ENCODE results near the gene CAMK1D.

Gene CAMK1D

GRCh38 chr10:12500381-12501303 lies 151.3 kb downstream of the CAMK1D start:
- no peak for TF ChIP-seq ZNF274 (IDR thresholded peaks at IDR 0.05; ENCODE audit: low read depth, low read length)
- no peak overlapping the region for H3K4me3 ChIP-seq (ENCODE audit: low read length)

- no peak overlapping the region for H3K4me3 ChIP-seq (ENCODE audit: low read length)
Measured at GRCh38 chr10:12501324-12501723, 152.0 kb downstream of the CAMK1D start.

DNA sequence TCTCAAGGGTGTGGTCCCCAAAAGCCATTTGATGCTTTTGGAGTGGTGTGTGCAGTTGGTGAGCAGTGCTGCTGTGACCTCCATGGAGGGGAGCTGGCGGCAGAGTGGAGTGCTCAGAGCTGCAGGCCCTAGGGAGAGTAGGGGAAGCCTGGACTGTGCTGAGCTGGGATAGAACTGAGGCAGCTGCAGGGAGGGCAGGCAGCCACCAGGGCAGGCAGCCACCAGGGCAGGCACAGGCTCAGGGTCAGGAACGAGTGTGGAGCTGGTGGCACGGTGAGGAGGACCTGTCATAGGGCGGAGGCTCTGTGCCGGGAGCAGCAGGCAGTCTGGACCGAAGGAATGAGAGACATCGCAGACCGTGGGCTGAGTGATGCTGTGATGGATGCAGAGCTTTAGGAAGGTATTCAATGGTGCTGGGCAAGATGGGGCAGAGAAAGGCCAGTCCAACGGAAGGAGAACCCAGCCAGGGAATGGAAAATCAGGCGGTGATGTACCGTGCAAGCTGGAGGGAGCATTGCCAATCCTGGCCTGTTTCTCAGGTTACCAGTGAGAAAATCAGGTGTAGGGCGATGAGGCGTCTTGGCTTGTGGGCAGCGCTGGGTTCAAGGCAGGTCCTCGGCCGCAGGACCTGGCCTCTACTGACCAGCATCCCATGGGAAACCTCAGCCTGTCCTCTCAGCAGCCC lies 152.6 kb downstream of the CAMK1D start:
- TF ChIP-seq ZNF274 (IDR thresholded peaks at IDR 0.05; ENCODE audit: low read depth, low read length), result no peak
- no peak overlapping the region for H3K4me3 ChIP-seq (ENCODE audit: low read length)

More at GRCh38 chr10:12501324-12501723, 152.0 kb downstream of the CAMK1D start:
- TF ChIP-seq ZNF274 (IDR thresholded peaks at IDR 0.05; ENCODE audit: low read depth, low read length), result no peak

- no peak overlapping the region for H3K4me3 ChIP-seq (ENCODE audit: low read length)
- no peak for TF ChIP-seq ZNF274 (IDR thresholded peaks at IDR 0.05; ENCODE audit: low read depth, low read length)
Measured at GRCh38 chr10:12502526-12503274, 153.4 kb downstream of the CAMK1D start.

GRCh38 chr10:12503311-12503710 lies 154.0 kb downstream of the CAMK1D start:
- H3K4me3 ChIP-seq (ENCODE audit: low read length), result no peak overlapping the region
- TF ChIP-seq ZNF274 (IDR thresholded peaks at IDR 0.05; ENCODE audit: low read depth, low read length), result no peak

DNA sequence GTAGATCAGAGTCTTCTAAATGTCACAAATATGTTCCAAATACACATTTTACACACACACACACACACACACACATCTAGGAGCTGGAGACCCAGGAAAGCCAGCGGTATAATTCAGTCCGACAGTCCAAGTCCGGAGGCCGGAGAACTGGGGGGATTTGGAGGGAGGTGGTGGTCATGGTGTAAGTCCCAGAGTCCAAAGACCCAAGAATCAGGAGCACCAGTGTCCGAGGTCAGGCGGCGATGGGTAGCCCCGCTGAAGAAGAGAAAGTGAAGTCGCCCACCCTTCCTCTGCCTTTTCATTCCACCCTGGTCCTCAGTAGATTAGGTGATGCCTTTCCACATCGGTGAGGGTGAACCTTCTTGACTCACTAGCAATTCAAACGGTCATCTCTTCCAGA lies 154.8 kb downstream of the CAMK1D start:
- no peak for TF ChIP-seq ZNF274 (IDR thresholded peaks at IDR 0.05; ENCODE audit: low read depth, low read length)
- no peak overlapping the region for H3K4me3 ChIP-seq (ENCODE audit: low read length)

- TF ChIP-seq ZNF274 (IDR thresholded peaks at IDR 0.05; ENCODE audit: low read depth, low read length), result no peak
- H3K4me3 ChIP-seq (ENCODE audit: low read length), result no peak overlapping the region
Measured at GRCh38 chr10:12504628-12505027, 155.3 kb downstream of the CAMK1D start.

- H3K4me3 ChIP-seq (ENCODE audit: low read length), result no peak overlapping the region
- no peak for TF ChIP-seq ZNF274 (IDR thresholded peaks at IDR 0.05; ENCODE audit: low read depth, low read length)
Measured at GRCh38 chr10:12505683-12506082, 156.3 kb downstream of the CAMK1D start.

DNA sequence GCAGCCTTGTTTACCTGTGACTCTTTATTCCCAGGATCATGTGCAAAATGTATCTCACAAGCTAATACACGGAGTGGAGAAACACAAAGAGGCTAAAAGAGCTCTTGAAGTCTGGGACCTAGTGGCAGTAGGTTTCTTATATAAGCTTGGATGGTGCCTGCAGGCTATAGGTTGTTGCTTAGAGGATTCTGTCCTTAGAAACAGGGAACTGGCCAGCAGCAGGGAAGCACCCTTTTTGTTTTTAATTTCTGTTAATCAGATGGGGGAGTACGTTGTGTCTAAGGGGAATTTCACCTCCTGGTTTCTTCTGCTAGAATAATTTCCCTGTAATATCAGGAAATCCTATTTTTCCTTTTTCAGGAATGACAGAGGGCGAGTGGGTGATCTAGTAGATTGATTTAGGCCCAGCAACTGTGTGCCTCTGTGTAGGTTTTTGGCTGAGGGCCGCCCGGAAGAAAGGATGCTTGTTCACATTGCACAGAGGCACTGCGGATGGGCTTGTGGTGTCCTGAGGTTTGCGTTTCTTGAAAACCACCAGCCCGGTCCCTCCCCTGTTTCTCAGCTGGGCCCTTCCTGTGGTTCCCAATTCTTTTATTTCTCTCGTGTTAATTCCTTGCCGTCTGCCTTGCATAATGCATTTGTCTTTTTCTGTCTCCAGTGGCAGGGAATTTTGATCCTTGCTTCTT lies 158.0 kb downstream of the CAMK1D start:
- H3K4me3 ChIP-seq (ENCODE audit: low read length), result no peak overlapping the region
- no peak for TF ChIP-seq ZNF274 (IDR thresholded peaks at IDR 0.05; ENCODE audit: low read depth, low read length)

GRCh38 chr10:12508165-12508564 lies 158.8 kb downstream of the CAMK1D start:
- no peak for TF ChIP-seq ZNF274 (IDR thresholded peaks at IDR 0.05; ENCODE audit: low read depth, low read length)
- no peak overlapping the region for H3K4me3 ChIP-seq (ENCODE audit: low read length)

DNA sequence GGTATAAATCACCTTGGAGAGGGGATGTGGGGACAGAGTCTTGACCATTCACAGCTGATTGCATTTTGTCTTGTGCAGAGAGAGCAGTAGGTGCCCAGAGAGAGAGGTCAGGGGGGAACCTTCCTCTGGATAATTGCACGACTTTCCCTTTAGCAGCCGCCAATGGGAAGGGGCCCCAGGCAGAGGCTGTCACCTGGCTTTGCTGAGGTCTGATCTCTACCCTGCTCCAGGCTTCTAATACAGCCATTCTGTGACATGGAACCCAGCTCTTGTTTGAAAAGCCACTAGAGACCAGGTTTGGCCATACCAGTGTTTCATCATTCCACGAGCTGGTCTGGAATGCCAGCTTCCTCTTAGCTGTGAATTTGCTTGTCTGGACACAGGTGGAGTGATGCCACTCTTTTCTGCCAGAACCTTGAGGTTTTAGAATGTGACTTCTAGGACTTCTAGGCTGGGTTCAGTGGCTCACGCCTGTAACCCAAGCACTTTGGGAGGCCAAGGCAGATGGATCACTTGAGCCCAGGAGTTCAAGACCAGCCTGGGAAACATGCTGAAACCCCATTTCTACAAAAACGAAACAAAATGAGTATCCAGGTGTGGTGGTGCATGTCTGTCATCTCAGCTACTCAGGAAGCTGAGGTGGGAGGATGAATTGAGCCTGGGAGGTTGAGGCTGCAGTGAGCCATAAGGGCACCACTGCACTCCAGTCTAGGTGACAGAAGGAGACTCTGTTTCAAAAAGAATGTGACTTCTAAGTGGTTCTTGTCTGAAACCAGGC lies 159.9 kb downstream of the CAMK1D start:
- TF ChIP-seq ZNF274 (IDR thresholded peaks at IDR 0.05; ENCODE audit: low read depth, low read length), result no peak
- no peak overlapping the region for H3K4me3 ChIP-seq (ENCODE audit: low read length)

GRCh38 chr10:12509794-12510100 lies 160.4 kb downstream of the CAMK1D start:
- H3K4me3 ChIP-seq (ENCODE audit: low read length), result no peak overlapping the region
- no peak for TF ChIP-seq ZNF274 (IDR thresholded peaks at IDR 0.05; ENCODE audit: low read depth, low read length)

DNA sequence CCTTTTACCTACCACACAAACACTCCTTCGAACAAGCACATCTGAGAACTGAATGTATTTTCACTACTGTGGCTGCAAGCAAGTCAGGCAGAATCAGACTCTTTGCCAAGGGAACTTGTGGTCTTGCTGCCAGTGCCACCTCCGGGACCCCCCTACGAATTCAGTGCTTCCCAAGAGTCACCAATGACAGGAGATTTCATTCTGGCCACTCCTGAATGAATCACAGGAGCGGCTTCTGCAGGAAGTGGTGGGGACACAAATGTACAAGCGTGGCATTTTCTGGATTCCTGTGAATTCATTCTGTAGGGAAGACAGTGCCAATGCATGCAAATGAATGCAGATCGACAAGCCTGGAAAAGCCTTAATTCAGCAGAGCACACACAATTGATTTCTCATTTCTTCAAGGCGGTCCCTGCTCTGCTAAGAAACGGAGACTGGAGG lies 161.2 kb downstream of the CAMK1D start:
- no peak overlapping the region for H3K4me3 ChIP-seq (ENCODE audit: low read length)
- TF ChIP-seq ZNF274 (IDR thresholded peaks at IDR 0.05; ENCODE audit: low read depth, low read length), result no peak

Measured in GM08714 (cell line).